ENCODE data around the gene ARHGAP45. TPM values are rescaled to one million over a fixed set of nuclear protein-coding genes. Genes with fewer than 3 reads are reported as not detected.
A peak's percentile ranks its signal among the peaks of the same experiment; 100 is the strongest.

Gene ARHGAP45
- total and polyA plus RNA-seq, 9 of the 15 experiments (the other 6 are each of a cell fraction or from before 2014, with no cell fraction given): 0.08 to 22.1 (median 4.2) TPM

DNA sequence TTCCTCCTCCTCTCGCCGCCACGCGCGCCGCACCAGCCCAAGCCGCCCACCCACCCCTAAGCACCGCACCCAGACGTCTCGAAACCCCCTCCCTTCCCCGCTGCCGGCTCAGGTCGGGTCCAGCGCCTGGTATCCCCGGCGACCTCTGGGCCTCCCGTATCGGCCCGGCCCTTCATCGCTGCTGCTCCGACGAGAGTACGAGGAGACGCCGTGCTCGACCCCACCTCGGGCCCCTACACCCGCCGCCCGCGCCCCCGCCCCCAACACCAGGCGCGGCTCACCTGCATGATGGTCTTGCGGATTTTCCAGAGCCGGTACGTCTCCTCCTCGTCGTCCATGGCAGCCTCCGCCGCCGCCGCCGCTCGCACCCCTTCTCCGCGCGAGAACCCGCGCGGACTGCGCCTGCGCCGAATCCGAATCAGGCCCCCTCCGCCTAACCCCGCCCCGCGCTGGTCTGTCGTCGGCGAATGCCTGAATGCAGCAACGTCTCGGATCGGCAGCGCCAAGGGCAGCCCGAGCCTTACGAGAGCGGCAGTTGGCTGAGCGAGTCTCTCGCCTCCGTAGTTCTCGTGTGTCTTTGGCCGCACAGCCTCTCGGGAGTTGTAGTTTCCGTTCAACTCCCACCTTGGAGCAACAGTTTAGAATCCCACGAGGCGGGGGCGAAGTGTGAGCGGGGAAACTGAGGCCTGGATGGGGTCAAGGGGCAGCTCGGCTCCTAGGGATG lies 28.2 kb downstream of the ARHGAP45 start, which contains the start of gene POLR2E (continued):
- TF ChIP-seq, protein P1, sequence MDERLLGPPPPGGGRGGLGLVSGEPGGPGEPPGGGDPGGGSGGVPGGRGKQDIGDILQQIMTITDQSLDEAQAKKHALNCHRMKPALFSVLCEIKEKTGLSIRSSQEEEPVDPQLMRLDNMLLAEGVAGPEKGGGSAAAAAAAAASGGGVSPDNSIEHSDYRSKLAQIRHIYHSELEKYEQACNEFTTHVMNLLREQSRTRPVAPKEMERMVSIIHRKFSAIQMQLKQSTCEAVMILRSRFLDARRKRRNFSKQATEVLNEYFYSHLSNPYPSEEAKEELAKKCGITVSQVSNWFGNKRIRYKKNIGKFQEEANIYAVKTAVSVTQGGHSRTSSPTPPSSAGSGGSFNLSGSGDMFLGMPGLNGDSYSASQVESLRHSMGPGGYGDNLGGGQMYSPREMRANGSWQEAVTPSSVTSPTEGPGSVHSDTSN (CRISPR knock-in tag; IDR thresholded peaks at IDR 0.05; ENCODE audit: low read depth): no peak
- TF ChIP-seq, protein P1 (tag; conservative IDR thresholded peaks at IDR 0.05; ENCODE audit: low read depth): no peak
- TF ChIP-seq, protein P2, sequence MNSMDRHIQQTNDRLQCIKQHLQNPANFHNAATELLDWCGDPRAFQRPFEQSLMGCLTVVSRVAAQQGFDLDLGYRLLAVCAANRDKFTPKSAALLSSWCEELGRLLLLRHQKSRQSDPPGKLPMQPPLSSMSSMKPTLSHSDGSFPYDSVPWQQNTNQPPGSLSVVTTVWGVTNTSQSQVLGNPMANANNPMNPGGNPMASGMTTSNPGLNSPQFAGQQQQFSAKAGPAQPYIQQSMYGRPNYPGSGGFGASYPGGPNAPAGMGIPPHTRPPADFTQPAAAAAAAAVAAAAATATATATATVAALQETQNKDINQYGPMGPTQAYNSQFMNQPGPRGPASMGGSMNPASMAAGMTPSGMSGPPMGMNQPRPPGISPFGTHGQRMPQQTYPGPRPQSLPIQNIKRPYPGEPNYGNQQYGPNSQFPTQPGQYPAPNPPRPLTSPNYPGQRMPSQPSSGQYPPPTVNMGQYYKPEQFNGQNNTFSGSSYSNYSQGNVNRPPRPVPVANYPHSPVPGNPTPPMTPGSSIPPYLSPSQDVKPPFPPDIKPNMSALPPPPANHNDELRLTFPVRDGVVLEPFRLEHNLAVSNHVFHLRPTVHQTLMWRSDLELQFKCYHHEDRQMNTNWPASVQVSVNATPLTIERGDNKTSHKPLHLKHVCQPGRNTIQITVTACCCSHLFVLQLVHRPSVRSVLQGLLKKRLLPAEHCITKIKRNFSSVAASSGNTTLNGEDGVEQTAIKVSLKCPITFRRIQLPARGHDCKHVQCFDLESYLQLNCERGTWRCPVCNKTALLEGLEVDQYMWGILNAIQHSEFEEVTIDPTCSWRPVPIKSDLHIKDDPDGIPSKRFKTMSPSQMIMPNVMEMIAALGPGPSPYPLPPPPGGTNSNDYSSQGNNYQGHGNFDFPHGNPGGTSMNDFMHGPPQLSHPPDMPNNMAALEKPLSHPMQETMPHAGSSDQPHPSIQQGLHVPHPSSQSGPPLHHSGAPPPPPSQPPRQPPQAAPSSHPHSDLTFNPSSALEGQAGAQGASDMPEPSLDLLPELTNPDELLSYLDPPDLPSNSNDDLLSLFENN (IDR thresholded peaks at IDR 0.05; ENCODE audit: low read depth in 2 of 2, low read length in 2 of 2): 0 out of 4 replicates have a peak, but pooled peaks of 1 of the 2 experiments have one; percentile 9
- TF ChIP-seq, protein P3, sequence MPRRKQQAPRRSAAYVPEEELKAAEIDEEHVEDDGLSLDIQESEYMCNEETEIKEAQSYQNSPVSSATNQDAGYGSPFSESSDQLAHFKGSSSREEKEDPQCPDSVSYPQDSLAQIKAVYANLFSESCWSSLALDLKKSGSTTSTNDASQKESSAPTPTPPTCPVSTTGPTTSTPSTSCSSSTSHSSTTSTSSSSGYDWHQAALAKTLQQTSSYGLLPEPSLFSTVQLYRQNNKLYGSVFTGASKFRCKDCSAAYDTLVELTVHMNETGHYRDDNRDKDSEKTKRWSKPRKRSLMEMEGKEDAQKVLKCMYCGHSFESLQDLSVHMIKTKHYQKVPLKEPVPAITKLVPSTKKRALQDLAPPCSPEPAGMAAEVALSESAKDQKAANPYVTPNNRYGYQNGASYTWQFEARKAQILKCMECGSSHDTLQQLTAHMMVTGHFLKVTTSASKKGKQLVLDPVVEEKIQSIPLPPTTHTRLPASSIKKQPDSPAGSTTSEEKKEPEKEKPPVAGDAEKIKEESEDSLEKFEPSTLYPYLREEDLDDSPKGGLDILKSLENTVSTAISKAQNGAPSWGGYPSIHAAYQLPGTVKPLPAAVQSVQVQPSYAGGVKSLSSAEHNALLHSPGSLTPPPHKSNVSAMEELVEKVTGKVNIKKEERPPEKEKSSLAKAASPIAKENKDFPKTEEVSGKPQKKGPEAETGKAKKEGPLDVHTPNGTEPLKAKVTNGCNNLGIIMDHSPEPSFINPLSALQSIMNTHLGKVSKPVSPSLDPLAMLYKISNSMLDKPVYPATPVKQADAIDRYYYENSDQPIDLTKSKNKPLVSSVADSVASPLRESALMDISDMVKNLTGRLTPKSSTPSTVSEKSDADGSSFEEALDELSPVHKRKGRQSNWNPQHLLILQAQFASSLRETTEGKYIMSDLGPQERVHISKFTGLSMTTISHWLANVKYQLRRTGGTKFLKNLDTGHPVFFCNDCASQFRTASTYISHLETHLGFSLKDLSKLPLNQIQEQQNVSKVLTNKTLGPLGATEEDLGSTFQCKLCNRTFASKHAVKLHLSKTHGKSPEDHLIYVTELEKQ (CRISPR knock-in tag; IDR thresholded peaks at IDR 0.05): no peak
- TF ChIP-seq LARP7 (IDR thresholded peaks at IDR 0.05) (no peak), ZFP36 (IDR thresholded peaks at IDR 0.05; ENCODE audit: low read depth, low read length, partially characterized antibody) (peak; percentile 8), HNRNPK (IDR thresholded peaks at IDR 0.05; ENCODE audit: low read depth, low read length, poor library complexity, severe bottlenecking) (no peak), ZSCAN32 (CRISPR knock-in tag; IDR thresholded peaks at IDR 0.05) (no peak), COPS2 (conservative IDR thresholded peaks at IDR 0.05) (no peak), HNRNPLL (IDR thresholded peaks at IDR 0.05; ENCODE audit: low read depth, low read length, poor library complexity, severe bottlenecking) (peak; percentile 37), CREB1 (IDR thresholded peaks at IDR 0.05) (peak; percentile 72), CREB1 (CRISPR knock-in tag; IDR thresholded peaks at IDR 0.05) (peak; percentile 76)
- TF ChIP-seq, protein P4, sequence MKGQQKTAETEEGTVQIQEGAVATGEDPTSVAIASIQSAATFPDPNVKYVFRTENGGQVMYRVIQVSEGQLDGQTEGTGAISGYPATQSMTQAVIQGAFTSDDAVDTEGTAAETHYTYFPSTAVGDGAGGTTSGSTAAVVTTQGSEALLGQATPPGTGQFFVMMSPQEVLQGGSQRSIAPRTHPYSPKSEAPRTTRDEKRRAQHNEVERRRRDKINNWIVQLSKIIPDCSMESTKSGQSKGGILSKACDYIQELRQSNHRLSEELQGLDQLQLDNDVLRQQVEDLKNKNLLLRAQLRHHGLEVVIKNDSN (CRISPR knock-in tag; IDR thresholded peaks at IDR 0.05): no peak
- TF ChIP-seq, protein P5, sequence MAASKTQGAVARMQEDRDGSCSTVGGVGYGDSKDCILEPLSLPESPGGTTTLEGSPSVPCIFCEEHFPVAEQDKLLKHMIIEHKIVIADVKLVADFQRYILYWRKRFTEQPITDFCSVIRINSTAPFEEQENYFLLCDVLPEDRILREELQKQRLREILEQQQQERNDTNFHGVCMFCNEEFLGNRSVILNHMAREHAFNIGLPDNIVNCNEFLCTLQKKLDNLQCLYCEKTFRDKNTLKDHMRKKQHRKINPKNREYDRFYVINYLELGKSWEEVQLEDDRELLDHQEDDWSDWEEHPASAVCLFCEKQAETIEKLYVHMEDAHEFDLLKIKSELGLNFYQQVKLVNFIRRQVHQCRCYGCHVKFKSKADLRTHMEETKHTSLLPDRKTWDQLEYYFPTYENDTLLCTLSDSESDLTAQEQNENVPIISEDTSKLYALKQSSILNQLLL (CRISPR knock-in tag; IDR thresholded peaks at IDR 0.05; ENCODE audit: borderline replicate concordance): no peak
